Activated naive CD4-positive, alpha-beta T cell treated with anti-CD3 and anti-CD28 coated beads, Interleukin-2, amount 50 U/mL, for 24 hours (primary cell): ENCODE measurements around the gene ABCG8.

Source experiments
- H3K27ac Mint-ChIP-seq: one replicate; pipeline ENCODE4 v1.8.0; 2021; ENCODE audit warnings: mild to moderate bottlenecking, mixed read lengths
- H3K27me3 Mint-ChIP-seq: one replicate; pipeline ENCODE4 v1.8.0; 2021; ENCODE audit warnings: mixed read lengths
- H3K36me3 Mint-ChIP-seq: one replicate; pipeline ENCODE4 v1.8.0; 2021; ENCODE audit warnings: mixed read lengths
- H3K4me1 Mint-ChIP-seq: one replicate; pipeline ENCODE4 v1.8.0; 2021; ENCODE audit warnings: mixed read lengths
- H3K4me3 Mint-ChIP-seq: one replicate; pipeline ENCODE4 v1.8.0; 2021; ENCODE audit warnings: mild to moderate bottlenecking, mixed read lengths
- H3K9me3 Mint-ChIP-seq: one replicate; pipeline ENCODE4 v1.8.0; 2021; ENCODE audit warnings: mixed read lengths

The ABCG8 gene

GRCh38 chr2:43838560-43839267, at the start of gene ABCG8, which contains the start of gene ABCG5:
Gene ABCG8 (plus strand): TSS chr2:43838971. CDS start chr2:43839054, 83 bp downstream.
Gene ABCG5 (minus strand): TSS chr2:43838839. CDS start chr2:43838679, 160 bp downstream.
- Mint-ChIP-seq H3K27ac (no peak within 1 kb of the TSS), H3K4me3 (no peak within 1 kb of the TSS), H3K36me3 (no peaks in the 10 kb centered on the region), H3K4me1 (no peaks in the 10 kb centered on the region), H3K27me3 (no peaks in the 10 kb centered on the region), H3K9me3 (no peaks in the 10 kb centered on the region)

DNA sequence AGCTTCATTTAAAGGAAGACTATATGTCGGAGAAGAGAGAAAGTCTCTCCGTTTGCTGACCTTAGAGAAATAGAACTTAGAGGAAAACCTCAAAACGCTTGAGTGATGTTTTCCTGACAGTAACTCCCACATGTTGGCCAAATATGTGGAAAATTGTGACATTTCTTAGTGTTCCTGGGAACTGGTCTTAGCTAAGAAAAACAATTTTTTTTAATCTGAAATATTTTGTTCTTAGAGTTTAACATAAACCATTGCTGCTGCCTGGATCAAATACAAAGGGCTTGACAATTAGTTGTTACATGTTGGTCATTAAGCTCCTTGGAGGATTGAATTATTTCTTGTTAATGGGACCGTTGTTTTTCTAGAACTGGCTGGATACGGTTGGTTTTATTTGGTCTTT, 48.6 kb upstream of the ABCG8 start:
- Mint-ChIP-seq H3K4me3 (no peak overlapping the region), H3K9me3 (no peaks in the 10 kb centered on the region), H3K27me3 (no peaks in the 10 kb centered on the region), H3K4me1 (peaks cover 12% of the 10 kb centered on the region), H3K36me3 (peaks cover 8% of the 10 kb centered on the region), H3K27ac (no peak overlapping the region)

DNA sequence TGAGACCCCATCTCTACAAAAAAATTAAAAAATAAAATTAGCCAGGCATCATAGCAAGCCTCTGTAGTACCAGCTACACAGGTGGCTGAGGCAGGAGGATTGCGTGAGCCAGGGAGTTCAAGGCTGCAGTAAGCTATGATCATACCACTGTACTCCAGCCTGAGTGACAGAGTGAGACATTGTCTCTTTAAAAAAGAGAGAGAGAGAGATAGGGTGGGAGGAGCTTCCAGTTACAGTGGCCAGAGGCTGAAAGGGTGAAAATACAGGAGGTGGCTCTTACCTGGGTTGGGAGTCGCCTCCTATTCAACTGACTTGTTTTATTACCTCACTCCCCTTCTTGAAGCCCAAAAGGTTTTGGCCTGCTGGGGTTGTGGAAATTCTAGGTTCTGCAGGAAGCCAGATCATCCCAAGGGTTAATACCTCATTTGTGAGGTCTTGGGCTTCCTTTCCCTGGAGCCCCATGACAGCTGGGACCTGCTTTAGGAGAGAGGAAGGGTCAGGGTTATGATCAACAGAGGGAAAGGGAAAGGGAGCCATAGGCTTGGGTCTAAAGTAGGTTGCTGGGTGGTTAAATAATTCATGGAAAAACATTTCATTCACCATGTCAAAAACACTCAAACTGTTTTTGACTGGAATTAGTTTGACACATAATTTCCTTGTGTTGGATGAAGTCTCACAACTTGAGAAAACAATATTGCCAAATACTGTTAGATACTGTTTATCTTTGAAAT, 47.6 kb upstream of the ABCG8 start:
- peaks cover 8% of the 10 kb centered on the region for H3K36me3 Mint-ChIP-seq
- no peak overlapping the region for H3K4me3 Mint-ChIP-seq
- H3K9me3 Mint-ChIP-seq, result no peaks in the 10 kb centered on the region
- H3K4me1 Mint-ChIP-seq, result peaks cover 12% of the 10 kb centered on the region
- H3K27ac Mint-ChIP-seq, result no peak overlapping the region
- H3K27me3 Mint-ChIP-seq, result no peaks in the 10 kb centered on the region

DNA sequence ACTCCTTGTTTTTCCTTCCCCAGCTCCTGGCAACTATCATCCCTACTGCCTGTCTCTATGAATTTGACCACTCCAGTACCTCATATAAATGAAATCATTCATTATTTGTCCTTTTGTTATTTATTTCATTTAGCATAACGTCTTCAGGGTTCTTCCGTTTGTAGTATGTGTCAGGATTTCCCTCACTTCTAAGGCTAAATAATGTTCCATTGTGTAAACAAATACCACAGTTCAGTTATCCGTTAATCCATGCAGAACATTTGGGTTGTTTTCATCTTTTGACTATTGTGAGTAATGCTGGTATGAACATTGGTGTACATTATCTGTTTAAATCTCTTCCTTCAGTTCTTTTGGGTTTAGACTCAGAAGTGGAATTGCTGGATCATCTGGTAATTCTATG, 46.1 kb upstream of the ABCG8 start:
- H3K27ac Mint-ChIP-seq, result no peak overlapping the region
- no peaks in the 10 kb centered on the region for H3K27me3 Mint-ChIP-seq
- H3K9me3 Mint-ChIP-seq, result no peaks in the 10 kb centered on the region
- H3K4me3 Mint-ChIP-seq, result no peak overlapping the region
- H3K4me1 Mint-ChIP-seq, result peaks cover 10% of the 10 kb centered on the region
- H3K36me3 Mint-ChIP-seq, result peaks cover 8% of the 10 kb centered on the region

DNA sequence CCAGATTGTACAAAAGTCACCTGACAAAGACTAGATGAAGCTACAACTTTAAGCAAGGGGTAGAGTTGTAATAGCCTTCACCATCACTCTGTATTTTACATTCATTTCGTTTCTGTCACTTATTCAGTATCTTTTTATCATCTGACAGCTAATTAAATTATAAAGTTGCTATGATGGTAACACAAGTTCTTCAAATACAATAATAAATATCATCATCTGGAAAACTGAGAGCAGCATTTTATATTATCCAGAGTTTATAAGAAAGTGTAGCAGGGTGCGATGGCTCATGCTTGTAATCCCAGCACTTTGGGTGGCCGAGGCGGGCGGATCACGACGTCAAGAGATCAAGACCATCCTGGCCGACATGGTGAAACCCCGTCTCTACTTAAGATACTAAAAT, 43.8 kb upstream of the ABCG8 start:
- no peak overlapping the region for H3K27ac Mint-ChIP-seq
- no peaks in the 10 kb centered on the region for H3K4me1 Mint-ChIP-seq
- H3K9me3 Mint-ChIP-seq, result no peaks in the 10 kb centered on the region
- no peaks in the 10 kb centered on the region for H3K27me3 Mint-ChIP-seq
- peaks cover 6% of the 10 kb centered on the region for H3K36me3 Mint-ChIP-seq
- no peak overlapping the region for H3K4me3 Mint-ChIP-seq

GRCh38 chr2:43796206-43796605, 42.6 kb upstream of the ABCG8 start:
- Mint-ChIP-seq H3K36me3 (peaks cover 5% of the 10 kb centered on the region), H3K27ac (no peak overlapping the region), H3K4me1 (no peaks in the 10 kb centered on the region), H3K9me3 (no peaks in the 10 kb centered on the region), H3K4me3 (no peak overlapping the region), H3K27me3 (no peaks in the 10 kb centered on the region)

- Mint-ChIP-seq H3K36me3 (peaks cover 8% of the 10 kb centered on the region), H3K4me3 (no peak overlapping the region), H3K9me3 (no peaks in the 10 kb centered on the region), H3K4me1 (no peaks in the 10 kb centered on the region), H3K27ac (no peak overlapping the region), H3K27me3 (no peaks in the 10 kb centered on the region)
Measured at GRCh38 chr2:43798300-43798699, 40.5 kb upstream of the ABCG8 start.

GRCh38 chr2:43800894-43801293, 37.9 kb upstream of the ABCG8 start:
- Mint-ChIP-seq H3K36me3 (peaks cover 10% of the 10 kb centered on the region), H3K4me1 (no peaks in the 10 kb centered on the region), H3K9me3 (no peaks in the 10 kb centered on the region), H3K27me3 (no peaks in the 10 kb centered on the region), H3K27ac (no peak overlapping the region), H3K4me3 (no peak overlapping the region)

DNA sequence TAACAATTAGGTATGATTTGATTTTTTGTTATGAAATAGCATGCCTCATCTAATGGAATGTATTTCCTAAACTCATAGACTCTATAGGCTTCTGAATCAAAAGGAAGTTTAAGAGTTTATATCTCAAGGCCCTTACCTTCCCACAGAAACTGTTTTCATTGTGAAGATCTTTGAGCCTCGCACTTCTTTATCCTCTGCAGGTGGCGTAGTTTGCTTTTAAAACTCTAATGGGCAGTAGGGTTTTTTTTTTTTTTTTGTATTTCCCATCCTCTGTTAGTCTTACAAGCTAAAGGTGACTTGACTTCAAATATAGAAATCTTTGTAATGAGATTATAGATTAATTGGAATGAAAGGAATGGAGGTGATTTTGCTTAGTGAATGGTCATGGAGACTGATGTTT, 36.6 kb upstream of the ABCG8 start:
- Mint-ChIP-seq H3K27ac (no peak overlapping the region), H3K4me3 (no peak overlapping the region), H3K27me3 (no peaks in the 10 kb centered on the region), H3K9me3 (no peaks in the 10 kb centered on the region), H3K4me1 (no peaks in the 10 kb centered on the region), H3K36me3 (peaks cover 10% of the 10 kb centered on the region)

DNA sequence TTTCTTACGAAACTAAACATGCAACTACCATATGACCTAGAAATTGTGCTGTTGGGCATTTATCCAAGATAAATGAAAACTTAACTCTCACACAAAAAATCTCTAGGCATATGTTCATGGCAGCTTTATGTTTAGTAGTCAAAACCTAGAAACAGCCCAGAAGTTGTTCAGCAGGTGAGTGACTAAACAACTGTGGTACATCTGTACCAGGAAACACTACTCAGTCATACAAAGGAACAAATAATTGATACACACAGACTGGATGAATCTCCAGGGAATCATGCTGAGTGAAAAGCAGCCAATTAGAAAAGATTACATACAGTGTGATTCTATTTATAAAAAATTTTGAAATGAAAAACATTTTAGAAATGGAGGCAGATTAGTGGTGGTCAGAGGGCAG, 35.7 kb upstream of the ABCG8 start:
- Mint-ChIP-seq H3K4me3 (no peak overlapping the region), H3K27ac (no peak overlapping the region), H3K9me3 (no peaks in the 10 kb centered on the region), H3K27me3 (no peaks in the 10 kb centered on the region), H3K4me1 (no peaks in the 10 kb centered on the region), H3K36me3 (peaks cover 10% of the 10 kb centered on the region)

DNA sequence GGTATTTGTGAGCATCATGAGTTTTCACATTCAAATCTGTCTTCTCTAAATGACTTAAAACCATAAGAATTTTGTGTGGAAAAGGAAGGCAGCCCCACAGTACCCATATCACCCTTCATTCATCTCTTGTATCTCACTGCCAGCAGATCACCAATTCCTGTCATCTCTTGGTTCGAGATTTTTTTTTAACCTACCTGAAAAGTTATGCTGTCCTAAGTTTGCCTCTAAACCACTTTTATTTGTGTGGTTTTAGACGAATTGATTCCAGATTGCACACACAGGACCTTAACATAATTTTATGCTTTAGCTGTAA, 32.1 kb upstream of the ABCG8 start:
- Mint-ChIP-seq H3K9me3 (no peaks in the 10 kb centered on the region), H3K27ac (no peak overlapping the region), H3K4me1 (no peaks in the 10 kb centered on the region), H3K36me3 (peaks cover 10% of the 10 kb centered on the region), H3K4me3 (no peak overlapping the region), H3K27me3 (no peaks in the 10 kb centered on the region)

- no peaks in the 10 kb centered on the region for H3K27me3 Mint-ChIP-seq
- no peak overlapping the region for H3K27ac Mint-ChIP-seq
- H3K9me3 Mint-ChIP-seq, result no peaks in the 10 kb centered on the region
- no peaks in the 10 kb centered on the region for H3K4me1 Mint-ChIP-seq
- H3K4me3 Mint-ChIP-seq, result no peak overlapping the region
- no peaks in the 10 kb centered on the region for H3K36me3 Mint-ChIP-seq
Measured at GRCh38 chr2:43810452-43810851, 28.3 kb upstream of the ABCG8 start.

- H3K36me3 Mint-ChIP-seq, result no peaks in the 10 kb centered on the region
- no peak overlapping the region for H3K27ac Mint-ChIP-seq
- H3K27me3 Mint-ChIP-seq, result no peaks in the 10 kb centered on the region
- no peak overlapping the region for H3K4me3 Mint-ChIP-seq
- H3K9me3 Mint-ChIP-seq, result no peaks in the 10 kb centered on the region
- no peaks in the 10 kb centered on the region for H3K4me1 Mint-ChIP-seq
Measured at GRCh38 chr2:43810888-43811287, 27.9 kb upstream of the ABCG8 start.

GRCh38 chr2:43812006-43812405, 26.8 kb upstream of the ABCG8 start:
- no peak overlapping the region for H3K4me3 Mint-ChIP-seq
- no peak overlapping the region for H3K27ac Mint-ChIP-seq
- H3K36me3 Mint-ChIP-seq, result no peaks in the 10 kb centered on the region
- H3K27me3 Mint-ChIP-seq, result peaks cover 1% of the 10 kb centered on the region
- no peaks in the 10 kb centered on the region for H3K4me1 Mint-ChIP-seq
- H3K9me3 Mint-ChIP-seq, result no peaks in the 10 kb centered on the region

DNA sequence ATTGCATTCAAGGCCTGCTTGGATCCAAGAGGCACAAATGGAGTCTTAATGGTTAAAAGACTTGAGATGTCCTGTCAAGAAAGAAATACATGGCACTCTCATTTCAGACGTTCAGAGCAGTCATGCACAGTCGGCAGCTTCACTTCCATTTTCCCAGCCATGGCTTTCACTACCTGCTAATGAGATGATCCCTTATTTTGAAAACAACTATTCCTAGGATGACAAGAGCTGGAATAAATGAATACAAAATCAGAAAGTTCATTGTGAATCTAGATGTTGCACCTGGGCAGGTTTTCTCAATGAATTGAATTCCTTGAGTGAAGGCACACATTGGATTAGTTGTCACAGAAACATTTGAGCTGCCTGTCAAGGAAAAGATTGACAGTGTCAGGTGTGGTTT, 25.8 kb upstream of the ABCG8 start:
- no peak overlapping the region for H3K27ac Mint-ChIP-seq
- no peaks in the 10 kb centered on the region for H3K36me3 Mint-ChIP-seq
- no peak overlapping the region for H3K4me3 Mint-ChIP-seq
- no peaks in the 10 kb centered on the region for H3K9me3 Mint-ChIP-seq
- peaks cover 1% of the 10 kb centered on the region for H3K27me3 Mint-ChIP-seq
- H3K4me1 Mint-ChIP-seq, result no peaks in the 10 kb centered on the region

GRCh38 chr2:43814711-43815110, 24.1 kb upstream of the ABCG8 start:
- peaks cover 1% of the 10 kb centered on the region for H3K27me3 Mint-ChIP-seq
- no peaks in the 10 kb centered on the region for H3K36me3 Mint-ChIP-seq
- no peaks in the 10 kb centered on the region for H3K9me3 Mint-ChIP-seq
- no peak overlapping the region for H3K4me3 Mint-ChIP-seq
- no peaks in the 10 kb centered on the region for H3K4me1 Mint-ChIP-seq
- no peak overlapping the region for H3K27ac Mint-ChIP-seq

GRCh38 chr2:43818761-43819160, 20.0 kb upstream of the ABCG8 start:
- Mint-ChIP-seq H3K27ac (no peak overlapping the region), H3K4me3 (no peak overlapping the region), H3K9me3 (no peaks in the 10 kb centered on the region), H3K4me1 (no peaks in the 10 kb centered on the region), H3K27me3 (peaks cover 10% of the 10 kb centered on the region), H3K36me3 (no peaks in the 10 kb centered on the region)
